ENCODE data around the gene TAL2. TPM values are rescaled to one million over a fixed set of nuclear protein-coding genes. Genes with fewer than 3 reads are reported as not detected.

Gene TAL2
- polyA plus RNA-seq, 1 of the 3 experiments (the other 2 are of a cell fraction): 0.15 TPM

- CTCF ChIA-PET: interaction anchor here (1.2 to 2.9 kb wide), 3 partner anchors 9 to 98 kb away, joined by 3 to 12 read pairs (median 9); no protein-coding TSS in a partner anchor
- H3K9ac ChIP-seq: no peak overlapping the region
- no peak overlapping the region for H2AFZ ChIP-seq (ENCODE audit: low read depth)
- WGBS (ENCODE audit: low lambda C conversion rate): 95% methylated on average over 2 of the region's 2 CpGs
- no peaks in the 10 kb centered on the region; the same call in 1 of the 2 replicates for H3K9me2 ChIP-seq
- TF ChIP-seq TAF1 (IDR thresholded peaks at IDR 0.05; ENCODE audit: borderline replicate concordance, low read depth, low read length) (no peak), FOSL2 (IDR thresholded peaks at IDR 0.05; ENCODE audit: borderline replicate concordance, low read depth) (no peak), FOXM1 (IDR thresholded peaks at IDR 0.05; ENCODE audit: low read depth) (no peak), FOXJ3 (CRISPR knock-in tag; IDR thresholded peaks at IDR 0.05) (no peak)
- no peaks in the 10 kb centered on the region for H4K20me1 ChIP-seq (ENCODE audit: insufficient read depth)
- no peaks in the 10 kb centered on the region for H3F3A ChIP-seq (replicated peaks; ENCODE audit: insufficient read depth)
- POLR2A ChIA-PET: no interaction called here
- H3K4me2 ChIP-seq: no peak overlapping the region
- H3K4me3 ChIP-seq (ENCODE audit: low read depth in 2 of 2, low read length in 1 of 2): no peak overlapping the region
- no peak for DNase-seq
- peaks cover 5 to 17% of the 10 kb centered on the region in 2 experiments for H3K36me3 ChIP-seq (replicated peaks in 1 of 2; ENCODE audit: control insufficient read depth in 1 of 2, insufficient read depth in 2 of 2, low read length in 1 of 2)
- no peaks in the 10 kb centered on the region for H3K9me3 ChIP-seq
- H3K79me2 ChIP-seq (ENCODE audit: insufficient read depth): no peaks in the 10 kb centered on the region
- no peak overlapping the region for H3K27ac ChIP-seq (ENCODE audit: low read depth in 2 of 2, low read length in 1 of 2)
- no peaks in the 10 kb centered on the region for H3K4me1 ChIP-seq (ENCODE audit: control insufficient read depth in 1 of 2, insufficient read depth in 2 of 2, low read depth in 1 of 2, low read length in 1 of 2)
- no peaks in the 10 kb centered on the region for H3K27me3 ChIP-seq (ENCODE audit: insufficient read depth)
Observed at GRCh38 chr9:105621001-105621400, 41.3 kb upstream of the TAL2 start.

- Histone ChIP-seq H3K9me2 (no peaks in the 10 kb centered on the region), H3K9ac (no peak overlapping the region), H4K20me1 (ENCODE audit: insufficient read depth) (no peaks in the 10 kb centered on the region), H3K27me3 (ENCODE audit: insufficient read depth) (no peaks in the 10 kb centered on the region), H3K4me1 (ENCODE audit: control insufficient read depth in 1 of 2, insufficient read depth in 2 of 2, low read depth in 1 of 2, low read length in 1 of 2) (no peaks in the 10 kb centered on the region), H3K27ac (ENCODE audit: low read depth in 2 of 2, low read length in 1 of 2) (no peak overlapping the region), H3K79me2 (ENCODE audit: insufficient read depth) (no peaks in the 10 kb centered on the region), H2AFZ (ENCODE audit: low read depth) (no peak overlapping the region), H3F3A (replicated peaks; ENCODE audit: insufficient read depth) (no peaks in the 10 kb centered on the region), H3K36me3 (replicated peaks in 1 of 2; ENCODE audit: control insufficient read depth in 1 of 2, insufficient read depth in 2 of 2, low read length in 1 of 2) (peaks cover 3 to 14% of the 10 kb centered on the region in 2 experiments), H3K4me3 (ENCODE audit: low read depth in 2 of 2, low read length in 1 of 2) (no peak overlapping the region), H3K4me2 (no peak overlapping the region), H3K9me3 (no peaks in the 10 kb centered on the region)
- CTCF ChIA-PET: interaction anchor here (1.0 to 1.1 kb wide), 2 partner anchors 16 kb away, joined by 3 read pairs; no protein-coding TSS in a partner anchor
- WGBS (ENCODE audit: low lambda C conversion rate): 68% methylated on average over 1 of the region's 1 CpG
- POLR2A ChIA-PET: no interaction called here
- no peak for DNase-seq
- TF ChIP-seq CTCF (IDR thresholded peaks at IDR 0.05) (no peak), JUND (IDR thresholded peaks at IDR 0.05) (no peak)
Observed at GRCh38 chr9:105625088-105625487, 37.2 kb upstream of the TAL2 start.

- 90% methylated on average over 1 of the region's 1 CpG for WGBS (ENCODE audit: low lambda C conversion rate)
- no peaks in the 10 kb centered on the region for H3K9me3 ChIP-seq
- no peak overlapping the region for H3K27ac ChIP-seq (ENCODE audit: low read depth in 2 of 2, low read length in 1 of 2)
- H3K4me1 ChIP-seq (ENCODE audit: control insufficient read depth in 1 of 2, insufficient read depth in 2 of 2, low read depth in 1 of 2, low read length in 1 of 2): no peaks in the 10 kb centered on the region
- ChIA-PET POLR2A (no interaction called here), CTCF (interaction anchor here (0.7 to 1.3 kb wide), 3 partner anchors 13 to 58 kb away, joined by 3 to 4 read pairs (median 3); no protein-coding TSS in a partner anchor)
- H3K9ac ChIP-seq: no peak overlapping the region
- H4K20me1 ChIP-seq (ENCODE audit: insufficient read depth): no peaks in the 10 kb centered on the region
- no peaks in the 10 kb centered on the region for H3K27me3 ChIP-seq (ENCODE audit: insufficient read depth)
- H3K79me2 ChIP-seq (ENCODE audit: insufficient read depth): no peaks in the 10 kb centered on the region
- peaks cover under 1 to 8% of the 10 kb centered on the region in 2 experiments for H3K36me3 ChIP-seq (replicated peaks in 1 of 2; ENCODE audit: control insufficient read depth in 1 of 2, insufficient read depth in 2 of 2, low read length in 1 of 2)
- no peak for DNase-seq
- no peak overlapping the region for H2AFZ ChIP-seq (ENCODE audit: low read depth)
- no peak overlapping the region for H3K4me3 ChIP-seq (ENCODE audit: low read depth in 2 of 2, low read length in 1 of 2)
- H3K9me2 ChIP-seq: no peaks in the 10 kb centered on the region
- H3K4me2 ChIP-seq: no peak overlapping the region
- H3F3A ChIP-seq (replicated peaks; ENCODE audit: insufficient read depth): no peaks in the 10 kb centered on the region
- TF ChIP-seq PBX3 (IDR thresholded peaks at IDR 0.05): no peak
- no peak for TF ChIP-seq MAX (IDR thresholded peaks at IDR 0.05; ENCODE audit: low read depth)
- no peak for TF ChIP-seq GATA2 (CRISPR knock-in tag; IDR thresholded peaks at IDR 0.05)
- TF ChIP-seq EP300 (IDR thresholded peaks at IDR 0.05; ENCODE audit: borderline replicate concordance in 1 of 2, low read depth in 1 of 2, low read length in 1 of 2): no peak
- no peak for TF ChIP-seq RXRA (IDR thresholded peaks at IDR 0.05; ENCODE audit: borderline replicate concordance, low read depth)
- TF ChIP-seq POLR2AphosphoS5 (IDR thresholded peaks at IDR 0.05; ENCODE audit: low read depth, low read length): no peak
- no peak for TF ChIP-seq USF2 (IDR thresholded peaks at IDR 0.05; ENCODE audit: borderline replicate concordance, low read depth, low read length)
- TF ChIP-seq GABPA (IDR thresholded peaks at IDR 0.05; ENCODE audit: low read depth): no peak
- TF ChIP-seq RCOR1 (IDR thresholded peaks at IDR 0.05; ENCODE audit: low read length): no peak
- TF ChIP-seq TAF1 (IDR thresholded peaks at IDR 0.05; ENCODE audit: borderline replicate concordance, low read depth, low read length): no peak
Observed at GRCh38 chr9:105632807-105633206, 29.4 kb upstream of the TAL2 start.
